Activated gamma-delta T cell treated with Interleukin-2 at 50 U/mL for 16 hours (primary cell): ENCODE measurements around the gene PQBP1.

ENCODE experiments used
- DNase-seq: peaks from one replicate; pipeline ENCODE4 v3.0.0-alpha.2; 2020

The PQBP1 gene

DNA sequence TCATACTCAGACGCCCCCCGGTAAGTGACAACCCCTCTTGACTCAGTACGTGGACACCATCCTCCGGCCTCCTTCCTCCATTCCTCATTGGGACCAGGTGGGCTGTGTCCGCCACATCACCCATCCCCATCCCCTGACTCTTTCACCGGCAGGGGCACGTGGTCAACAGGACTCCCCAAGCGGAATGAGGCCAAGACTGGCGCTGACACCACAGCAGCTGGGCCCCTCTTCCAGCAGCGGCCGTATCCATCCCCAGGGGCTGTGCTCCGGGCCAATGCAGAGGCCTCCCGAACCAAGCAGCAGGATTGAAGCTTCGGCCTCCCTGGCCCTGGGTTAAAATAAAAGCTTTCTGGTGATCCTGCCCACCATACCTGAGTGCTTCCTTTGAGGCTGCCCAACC is 5.0 kb downstream of the PQBP1 start:
- no peak for DNase-seq

- DNase-seq = no peak
Measured at GRCh38 chrX:48903290-48903689, 5.6 kb downstream of the PQBP1 start.

GRCh38 chrX:48904180-48904579 is 6.5 kb downstream of the PQBP1 start:
- no peak for DNase-seq

DNA sequence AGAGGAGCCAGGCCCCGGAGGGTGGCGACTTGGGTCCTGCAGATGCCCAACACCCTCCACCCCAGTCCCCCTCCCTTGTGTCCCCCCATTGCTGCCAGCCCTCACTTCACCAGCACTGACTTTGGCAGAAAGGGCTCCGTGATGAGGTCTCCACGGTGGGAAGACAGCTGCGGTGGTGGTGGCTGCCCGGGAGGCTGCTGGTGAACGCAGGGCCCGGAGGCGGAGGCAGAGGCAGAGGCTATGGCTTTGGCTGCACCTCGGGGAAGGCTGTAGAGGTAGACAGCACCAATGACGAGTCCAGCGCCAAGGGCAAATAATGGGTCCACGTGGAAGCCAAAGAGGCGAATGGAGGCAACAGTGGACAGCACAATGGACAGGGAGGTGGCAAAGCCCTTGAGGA is 6.9 kb downstream of the PQBP1 start:
- DNase-seq = no peak

- no peak for DNase-seq
Measured at GRCh38 chrX:48905090-48905790, 7.5 kb downstream of the PQBP1 start.

DNA sequence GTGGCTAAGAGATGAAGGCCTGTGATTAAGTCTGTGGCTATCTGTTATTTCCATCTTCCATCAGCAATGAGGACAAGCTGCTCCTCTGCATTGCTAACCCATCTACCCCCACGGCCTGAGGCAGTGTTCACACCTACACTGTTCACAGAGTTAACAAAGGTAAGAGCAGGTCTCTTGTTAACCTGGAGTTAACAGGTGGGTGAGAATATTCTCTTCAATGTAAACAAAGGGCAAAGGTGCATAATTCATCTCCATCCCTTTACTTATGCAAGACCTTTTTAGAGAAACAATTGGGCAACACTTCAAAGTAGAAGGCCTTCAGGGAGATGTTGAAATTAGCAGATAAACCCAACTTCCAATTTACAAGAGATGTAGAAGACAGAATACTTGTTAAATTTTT is 10.9 kb downstream of the PQBP1 start:
- no peak for DNase-seq

DNA sequence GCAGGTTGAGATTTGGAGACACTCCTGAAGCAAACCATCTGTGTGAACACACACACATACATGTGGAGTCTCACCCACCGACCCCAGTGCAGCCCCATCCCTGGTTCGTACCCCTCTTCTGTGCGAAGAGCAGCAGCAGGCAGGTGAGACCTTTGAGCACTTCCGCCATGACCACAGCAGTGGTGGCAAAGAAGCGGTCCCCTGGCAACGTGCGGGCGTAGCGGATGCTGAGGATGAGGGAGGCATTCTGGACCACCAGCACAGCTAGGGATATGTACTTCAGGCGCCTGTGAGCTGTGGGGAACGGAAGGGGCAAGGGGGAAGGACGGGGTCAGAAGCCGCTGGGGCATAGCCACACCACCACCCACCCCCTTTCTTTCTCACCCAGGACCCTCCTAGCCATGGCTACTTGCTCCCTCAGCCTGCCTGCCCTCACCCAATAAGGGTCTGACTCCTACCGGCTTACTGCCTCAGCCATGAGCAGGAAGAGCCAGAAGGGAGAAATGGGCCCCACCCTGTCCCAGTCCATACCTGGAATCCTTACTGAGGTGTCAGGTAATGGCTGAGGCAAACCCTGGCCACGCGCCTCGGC is 12.1 kb downstream of the PQBP1 start:
- no peak for DNase-seq

GRCh38 chrX:48910926-48911411 is 13.2 kb downstream of the PQBP1 start:
- DNase-seq = no peak

- peak; percentile 84 for DNase-seq
Measured at GRCh38 chrX:48911412-48912182, 13.9 kb downstream of the PQBP1 start, which contains the start of gene SLC35A2. Gene SLC35A2, minus strand, starts transcription at chrX:48911646. Its CDS starts 10 bp downstream, at chrX:48911636.

- no peak for DNase-seq
Measured at GRCh38 chrX:48913605-48914366, 16.1 kb downstream of the PQBP1 start.

- no peak for DNase-seq
Measured at GRCh38 chrX:48914593-48915493, 17.1 kb downstream of the PQBP1 start.

DNA sequence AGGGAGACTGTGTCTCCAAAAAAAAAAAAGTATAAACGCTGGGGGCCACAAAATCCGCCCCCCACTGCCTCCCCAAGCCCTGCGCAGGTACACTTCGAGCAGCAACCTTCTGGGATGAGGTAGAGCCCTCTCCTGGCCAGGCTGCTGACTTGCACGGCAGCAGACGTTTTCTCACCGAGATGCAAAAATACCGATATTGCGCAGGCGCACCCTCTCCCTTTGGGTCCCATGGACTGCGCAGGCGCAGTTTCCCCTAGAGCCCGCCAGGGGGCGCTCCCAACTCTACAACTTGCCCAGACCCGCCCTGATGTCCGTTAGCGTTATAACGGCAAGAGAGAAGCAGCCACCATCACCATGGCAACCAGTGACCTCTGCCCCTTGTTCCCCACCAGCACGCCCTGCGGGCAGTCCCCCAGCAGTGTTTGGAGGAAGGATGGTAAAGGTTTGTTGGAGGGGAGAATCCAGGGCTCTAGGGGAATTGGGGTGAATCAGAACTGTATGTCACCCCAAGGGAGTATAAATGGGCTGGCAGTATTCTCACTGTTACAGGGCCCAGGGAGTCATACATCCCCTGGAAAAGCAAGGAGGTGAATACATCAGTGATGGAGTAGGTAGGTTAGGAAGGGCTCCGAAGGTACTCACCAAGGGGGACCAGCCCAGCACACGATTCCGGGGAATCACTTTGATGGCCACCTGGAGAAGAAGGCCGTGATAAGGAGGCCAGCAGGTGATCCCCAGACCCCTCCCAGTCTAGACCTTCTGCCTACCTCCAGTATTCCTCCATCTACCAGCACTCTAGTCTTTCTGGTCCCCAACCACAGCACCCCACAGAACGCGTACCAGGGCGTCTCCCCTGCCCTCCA is 19.6 kb downstream of the PQBP1 start:
- DNase-seq = peak; percentile 83

DNA sequence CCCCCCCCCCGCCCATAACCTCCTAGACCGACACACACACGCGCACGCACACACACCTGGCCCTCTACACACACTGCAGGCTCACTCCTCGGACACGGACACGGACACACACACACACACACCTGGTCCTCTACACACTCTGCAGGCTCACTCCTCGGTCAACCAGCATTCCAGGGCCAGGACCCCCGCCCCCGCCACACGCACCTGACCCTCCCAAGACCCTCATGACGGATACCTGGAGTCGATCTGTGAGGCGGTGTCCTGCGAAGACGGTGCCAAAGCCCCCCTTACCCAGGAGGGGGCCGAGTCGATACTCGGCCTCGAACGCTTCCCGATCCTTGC is 20.5 kb downstream of the PQBP1 start:
- no peak for DNase-seq

DNA sequence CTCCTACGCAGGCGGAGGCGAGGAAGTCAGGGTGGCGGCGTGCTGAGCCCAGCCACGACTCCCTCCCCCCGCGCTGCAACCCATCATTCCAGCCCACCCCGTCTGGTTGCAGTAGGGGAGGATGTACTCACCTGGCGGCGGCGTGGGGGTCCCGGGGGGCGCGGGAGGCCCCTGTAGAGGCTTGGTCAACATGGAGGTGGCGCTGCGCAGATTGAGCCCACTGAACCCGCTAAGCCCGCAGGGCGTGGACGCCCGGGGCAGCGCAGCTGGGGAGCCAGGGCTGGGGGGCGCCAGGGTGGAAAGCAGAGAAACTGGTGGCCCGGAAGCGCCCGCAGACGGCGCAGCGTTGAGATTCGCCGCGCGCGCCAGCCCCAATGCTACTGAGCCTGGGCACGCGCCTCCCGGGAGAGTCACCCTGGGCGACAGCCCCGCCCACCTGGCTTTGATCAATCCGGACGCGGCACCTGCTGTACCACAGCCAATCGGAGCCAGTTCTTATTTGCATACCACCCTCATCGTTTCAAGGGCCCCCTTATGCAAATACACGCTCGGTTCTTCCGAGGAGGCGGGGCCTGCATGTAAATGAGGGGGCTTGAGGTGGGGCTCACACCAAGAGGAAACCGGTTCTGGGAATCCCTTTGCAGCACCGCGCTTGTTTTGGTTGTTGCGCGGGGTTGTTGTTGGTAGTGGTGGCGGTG is 21.1 kb downstream of the PQBP1 start, which contains the start of gene PIM2:
TSS of gene PIM2 (minus strand) at position 382 of the 698 bp plus-strand sequence. CDS start at position 192, 190 bp downstream.
- peak; percentile 91 for DNase-seq

DNA sequence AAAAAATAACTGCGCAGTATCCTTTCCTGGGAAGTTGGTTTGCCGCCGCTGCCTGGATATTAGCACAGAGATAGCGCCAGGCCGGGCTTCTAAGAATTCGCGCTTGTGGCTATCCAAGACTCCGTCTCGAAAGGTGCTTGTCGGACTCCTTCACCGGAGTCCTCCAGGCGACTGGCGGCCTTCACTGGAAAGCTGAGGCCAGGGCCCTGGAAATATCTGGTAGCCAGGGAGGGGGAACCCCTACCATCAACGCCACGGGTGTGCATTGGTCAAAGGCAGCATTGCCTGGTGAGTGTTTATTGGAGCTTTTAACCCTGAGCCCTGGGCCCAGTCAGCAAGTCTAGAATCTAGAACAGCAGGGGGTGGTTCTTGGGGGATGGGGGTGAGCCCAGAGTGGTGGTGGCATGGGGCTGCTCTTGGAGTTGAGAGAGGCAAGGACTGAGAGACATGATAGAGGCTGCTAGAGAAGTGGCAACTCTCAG is 21.7 kb downstream of the PQBP1 start:
- DNase-seq = no peak

DNA sequence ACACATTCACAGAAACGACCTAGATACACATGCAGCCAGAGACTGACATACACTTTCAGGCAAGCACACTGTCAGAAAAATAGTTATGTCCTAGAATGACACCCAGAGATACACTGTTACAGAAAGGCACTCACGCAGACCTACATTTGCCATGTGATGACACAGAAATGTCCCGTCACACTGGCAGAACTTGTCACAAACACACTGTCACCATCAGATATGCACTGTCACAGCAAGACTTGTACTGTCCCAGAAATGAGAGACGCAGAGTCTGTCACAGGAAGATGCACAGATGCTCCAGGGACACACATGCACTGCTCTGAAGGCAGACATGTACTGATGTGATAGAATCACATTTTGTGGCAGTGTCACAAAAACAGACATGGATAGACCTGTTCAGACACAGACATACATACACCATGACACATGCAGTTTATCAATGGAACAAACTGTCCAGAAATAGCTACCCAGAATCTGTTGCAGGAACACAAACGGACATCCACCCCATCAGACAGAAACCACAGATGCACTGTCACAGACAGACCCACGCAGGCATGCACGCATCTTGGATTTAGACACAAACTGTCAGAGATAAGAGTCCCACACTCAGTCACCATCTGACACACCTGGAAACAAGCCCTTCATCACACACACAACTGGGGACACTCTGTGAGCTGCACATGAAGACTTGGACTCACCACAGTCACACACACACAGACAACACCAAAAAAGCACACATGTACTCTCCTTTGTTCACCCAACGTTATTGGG is 22.4 kb downstream of the PQBP1 start:
- no peak for DNase-seq

GRCh38 chrX:48920718-48921104 is 23.0 kb downstream of the PQBP1 start:
- no peak for DNase-seq

DNA sequence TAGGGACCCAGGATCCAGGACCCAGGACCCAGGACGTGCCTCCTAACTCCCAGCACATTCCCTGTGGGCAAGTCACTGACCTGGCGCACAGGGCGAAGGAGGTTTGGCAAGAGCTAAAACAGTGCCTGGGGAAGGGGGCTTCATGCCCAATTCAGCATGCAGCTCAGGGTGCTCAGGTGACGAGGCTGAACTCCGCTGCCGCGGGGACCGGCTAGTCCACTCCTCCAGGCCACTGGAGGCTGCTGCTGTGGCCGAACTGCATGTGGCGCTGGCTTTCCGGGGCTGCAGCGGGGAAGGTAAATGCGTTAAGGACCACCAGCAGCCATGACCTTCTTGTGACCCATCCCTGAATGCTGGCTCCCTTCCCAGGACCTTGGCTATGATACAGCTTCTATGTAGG is 26.0 kb downstream of the PQBP1 start:
- DNase-seq = no peak

- DNase-seq = no peak
Measured at GRCh38 chrX:48924270-48924669, 26.5 kb downstream of the PQBP1 start.
